Keratinocyte (primary cell): ENCODE measurements around the gene ITGA11. TPM values are rescaled to one million over a fixed set of nuclear protein-coding genes. Genes with fewer than 3 reads are reported as not detected.

Experiments used
- DNase-seq: peaks from one replicate; pipeline ENCODE4 v3.0.0-alpha.2; 2011; ENCODE audit warnings: low read depth, missing footprints, low spot score
- FAIRE-seq: peaks from 2 replicates; lab custom pipeline; 2011; peaks lifted over from hg19 to GRCh38; lab: Jason Lieb, UNC
- H2AFZ ChIP-seq: 2 replicates; pipeline ENCODE4 v1.6.0; 2012; ENCODE audit warnings: low read length, control low read depth, inconsistent platforms; ENCODE audit not compliant: control insufficient read depth
- H3K27ac ChIP-seq: 2 replicates; pipeline ENCODE4 v1.5.1; 2011; ENCODE audit warnings: low read length; ENCODE audit not compliant: control insufficient read depth, insufficient read depth
- H3K27me3 ChIP-seq: 3 replicates; pipeline ENCODE4 v1.6.0; 2011; ENCODE audit warnings: low read length; ENCODE audit not compliant: control insufficient read depth, insufficient read depth; ENCODE audit errors: extremely low read depth
- H3K36me3 ChIP-seq, 2 experiments: 2 replicates in 1 of 2; 3 replicates in 1 of 2; pipeline ENCODE4 v1.5.1; 2011; ENCODE audit warnings: low read length in 2 of 2, mild to moderate bottlenecking in 1 of 2; ENCODE audit not compliant: control insufficient read depth in 2 of 2, insufficient read depth in 2 of 2; ENCODE audit errors: extremely low read depth in 1 of 2
- H3K4me1 ChIP-seq: 3 replicates; pipeline ENCODE4 v1.5.1; 2011; ENCODE audit warnings: low read length; ENCODE audit not compliant: control insufficient read depth, insufficient read depth; ENCODE audit errors: extremely low read depth
- H3K4me2 ChIP-seq: 3 replicates; pipeline ENCODE4 v1.6.0; 2011; ENCODE audit warnings: low read depth, low read length; ENCODE audit not compliant: control insufficient read depth, insufficient read depth; ENCODE audit errors: extremely low read depth
- H3K4me3 ChIP-seq, 3 experiments: fragments of 200-600 bp in 1 of 3; sonication (generic) in 1 of 3; 2 replicates in 2 of 3; 3 replicates in 1 of 3; pipeline ENCODE4 v1.5.1; 2011 to 2016; ENCODE audit warnings: low read length in 3 of 3, mild to moderate bottlenecking in 3 of 3, control low read depth in 2 of 3, inconsistent platforms in 1 of 3, low read depth in 1 of 3, mixed read lengths in 1 of 3, mixed run types in 1 of 3, moderate library complexity in 1 of 3; ENCODE audit not compliant: control insufficient read depth in 2 of 3, insufficient read depth in 2 of 3; ENCODE audit errors: extremely low read depth in 1 of 3
- H3K79me2 ChIP-seq: 2 replicates; pipeline ENCODE4 v1.6.0; 2012; ENCODE audit warnings: low read length; ENCODE audit not compliant: control insufficient read depth, insufficient read depth
- H3K9ac ChIP-seq: 3 replicates; pipeline ENCODE4 v1.6.0; 2011; ENCODE audit warnings: low read length; ENCODE audit not compliant: control insufficient read depth, insufficient read depth; ENCODE audit errors: extremely low read depth
- H3K9me1 ChIP-seq: 3 replicates; pipeline ENCODE4 v1.6.0; 2011; ENCODE audit warnings: low read length; ENCODE audit not compliant: control insufficient read depth, insufficient read depth; ENCODE audit errors: extremely low read depth
- H3K9me3 ChIP-seq: 2 replicates; pipeline ENCODE4 v1.5.1; 2012; ENCODE audit warnings: low read depth, low read length; ENCODE audit not compliant: control insufficient read depth
- H4K20me1 ChIP-seq: 3 replicates; pipeline ENCODE4 v1.6.0; 2011; ENCODE audit warnings: low read length; ENCODE audit not compliant: control insufficient read depth, insufficient read depth; ENCODE audit errors: extremely low read depth
- CTCF ChIP-seq, 3 experiments: IDR thresholded peaks in 1 of 3; conservative IDR thresholded peaks in 1 of 3; optimal IDR thresholded peaks in 1 of 3; 2 replicates in 2 of 3; 3 replicates in 1 of 3; pipeline versions ENCODE3 to v1.5.1; 2011; ENCODE audit warnings: low read length in 3 of 3, mild to moderate bottlenecking in 3 of 3, moderate library complexity in 2 of 3, control low read depth in 1 of 3, inconsistent platforms in 1 of 3; ENCODE audit not compliant: insufficient read depth in 2 of 3; ENCODE audit errors: extremely low read depth in 1 of 3
- EZH2 ChIP-seq: IDR thresholded peaks from one replicate; pipeline ENCODE4 v1.6.1; 2012; ENCODE audit warnings: inconsistent platforms, mild to moderate bottlenecking, low read length, moderate library complexity
- dilution Hi-C: fragments of 300-500 bp; cut with MboI; formaldehyde crosslinking; loops from one replicate; pipeline ENCODE4 v1.7.0; 2020; ENCODE audit warnings: low sequenced_read_pairs; ENCODE audit not compliant: extremely low pct_ligation_motif_present
- polyA plus RNA-seq, 5 experiments: library from polyadenylated mRNA; depleted of rRNA in 3 of 5; stranded (reverse) in 3 of 5; stranded (forward) in 1 of 5; unstranded in 1 of 5; fragments of >200 nt; gene quantifications; 1 replicate in 1 of 5; 2 replicates in 3 of 5; 3 replicates in 1 of 5; pipeline versions ENCODE4 v1.2.1 to v1.2.3, GENCODE V29; 2011 to 2012; ENCODE audit warnings: missing spikeins in 2 of 5, low read depth in 1 of 5, low replicate concordance in 1 of 5

Gene ITGA11
- polyA plus RNA-seq, 1 donor (not counting 4 experiments of a cell fraction or from before 2014, with no cell fraction given), result not detected

GRCh38 chr15:68430471-68431036 lies 1.4 kb downstream of the ITGA11 start:
- Histone ChIP-seq H3K79me2 (no peaks in the 10 kb centered on the region), H3K36me3 (no peaks in the 10 kb centered on the region), H4K20me1 (no peaks in the 10 kb centered on the region), H3K9me1 (no peaks in the 10 kb centered on the region), H3K4me2 (no peak overlapping the region), H3K4me3 (no peak overlapping the region), H2AFZ (no peak overlapping the region), H3K9ac (no peak overlapping the region), H3K27me3 (peaks cover 76% of the 10 kb centered on the region), H3K9me3 (no peaks in the 10 kb centered on the region), H3K27ac (no peak overlapping the region), H3K4me1 (peaks cover 6% of the 10 kb centered on the region)
- DNase-seq, result no peak
- TF ChIP-seq CTCF (optimal IDR thresholded peaks at IDR 0.05 in 1 of 3, IDR thresholded peaks at IDR 0.05 in 1 of 3, conservative IDR thresholded peaks at IDR 0.05 in 1 of 3; ENCODE audit: extremely low read depth in 1 of 3, insufficient read depth in 2 of 3, low read length in 3 of 3) (no peak), EZH2 (no peak)
- no peak for FAIRE-seq
- dilution Hi-C loops, result no loop called here

- peaks cover 6% of the 10 kb centered on the region for H3K4me1 ChIP-seq
- no peaks in the 10 kb centered on the region for H3K36me3 ChIP-seq
- no peak overlapping the region for H3K4me3 ChIP-seq
- peaks cover 74% of the 10 kb centered on the region for H3K27me3 ChIP-seq
- H3K9ac ChIP-seq, result no peak overlapping the region
- no peaks in the 10 kb centered on the region for H3K79me2 ChIP-seq
- no peak overlapping the region for H3K4me2 ChIP-seq
- no peaks in the 10 kb centered on the region for H3K9me1 ChIP-seq
- H3K27ac ChIP-seq, result no peak overlapping the region
- dilution Hi-C loops, result no loop called here
- FAIRE-seq (no peak), DNase-seq (no peak)
- no peak overlapping the region for H2AFZ ChIP-seq
- no peaks in the 10 kb centered on the region for H4K20me1 ChIP-seq
- TF ChIP-seq CTCF (optimal IDR thresholded peaks at IDR 0.05 in 1 of 3, IDR thresholded peaks at IDR 0.05 in 1 of 3, conservative IDR thresholded peaks at IDR 0.05 in 1 of 3; ENCODE audit: extremely low read depth in 1 of 3, insufficient read depth in 2 of 3, low read length in 3 of 3), result no peak
- no peak for TF ChIP-seq EZH2
- no peaks in the 10 kb centered on the region for H3K9me3 ChIP-seq
These were observed 2.1 kb downstream of the ITGA11 start for GRCh38 chr15:68429691-68430470.
